GM12878 (cell line): ENCODE measurements around the gene MAPKBP1.

Experiments used
- CBX3 ChIP-seq: fragments of 200-600 bp; sonication (generic); IDR thresholded peaks from 2 replicates; pipeline ENCODE4 v1.6.1; 2016; ENCODE audit warnings: low read depth, borderline replicate concordance
- CTCF ChIP-seq, 3 experiments: IDR thresholded peaks in 2 of 3; conservative IDR thresholded peaks in 1 of 3; 2 replicates each; pipeline ENCODE4 v1.5.1; 2011; ENCODE audit warnings: low read depth in 3 of 3, low read length in 3 of 3, mild to moderate bottlenecking in 3 of 3, control low read depth in 2 of 3, moderate library complexity in 2 of 3, inconsistent platforms in 1 of 3, mixed read lengths in 1 of 3; ENCODE audit not compliant: control insufficient read depth in 2 of 3, insufficient read depth in 1 of 3; ENCODE audit errors: extremely low read depth in 1 of 3
- E4F1 ChIP-seq: fragments of 450-650 bp; IDR thresholded peaks from 2 replicates; pipeline ENCODE4 v1.6.1; 2018; ENCODE audit warnings: borderline replicate concordance, mild to moderate bottlenecking; ENCODE audit not compliant: partially characterized antibody
- EZH2 ChIP-seq: IDR thresholded peaks from 2 replicates; pipeline ENCODE4 v1.6.1; 2012; ENCODE audit warnings: low read depth, mild to moderate bottlenecking, control low read depth, inconsistent platforms, low read length, borderline replicate concordance; ENCODE audit not compliant: control insufficient read depth
- KDM1A ChIP-seq: fragments of 200-600 bp; sonication (generic); IDR thresholded peaks from 2 replicates; pipeline ENCODE4 v1.6.1; 2016; ENCODE audit warnings: borderline replicate concordance
- MAX ChIP-seq: IDR thresholded peaks from 2 replicates; pipeline ENCODE4 v1.6.1; 2012; ENCODE audit warnings: low read depth, low read length, improper control_type of control experiment
- NFYB ChIP-seq: IDR thresholded peaks from 2 replicates; pipeline ENCODE4 v1.6.1; 2011; ENCODE audit warnings: low read depth, mild to moderate bottlenecking, low read length, improper control_type of control experiment, moderate library complexity; ENCODE audit not compliant: insufficient read depth
- POLR2AphosphoS5 ChIP-seq: IDR thresholded peaks from 2 replicates; pipeline ENCODE4 v1.6.1; 2011; ENCODE audit warnings: mild to moderate bottlenecking, low read length, inconsistent platforms
- TBL1XR1 ChIP-seq: IDR thresholded peaks from 2 replicates; pipeline ENCODE4 v1.6.1; 2012; ENCODE audit warnings: low read depth, low read length, improper control_type of control experiment
- ZBTB11 ChIP-seq: fragments of 450-650 bp; formaldehyde crosslinking; IDR thresholded peaks from 2 replicates; pipeline ENCODE4 v1.5.0; 2022; ENCODE audit warnings: mild to moderate bottlenecking, missing genetic modification characterization
- ZNF207 ChIP-seq: fragments of 450-650 bp; IDR thresholded peaks from 2 replicates; pipeline ENCODE4 v1.6.1; 2014; ENCODE audit warnings: antibody characterized with exemption, mild to moderate bottlenecking, borderline replicate concordance
- ZZZ3 ChIP-seq: IDR thresholded peaks from 2 replicates; pipeline ENCODE4 v1.6.1; 2011; ENCODE audit warnings: low read depth; ENCODE audit not compliant: control insufficient read depth, insufficient read length
- TF ChIP-seq, protein P1 (sequence below): fragments of 150-350 bp; IDR thresholded peaks from 2 replicates; pipeline ENCODE4 v1.6.1; 2016; ENCODE audit warnings: low read depth, low read length

DNA sequence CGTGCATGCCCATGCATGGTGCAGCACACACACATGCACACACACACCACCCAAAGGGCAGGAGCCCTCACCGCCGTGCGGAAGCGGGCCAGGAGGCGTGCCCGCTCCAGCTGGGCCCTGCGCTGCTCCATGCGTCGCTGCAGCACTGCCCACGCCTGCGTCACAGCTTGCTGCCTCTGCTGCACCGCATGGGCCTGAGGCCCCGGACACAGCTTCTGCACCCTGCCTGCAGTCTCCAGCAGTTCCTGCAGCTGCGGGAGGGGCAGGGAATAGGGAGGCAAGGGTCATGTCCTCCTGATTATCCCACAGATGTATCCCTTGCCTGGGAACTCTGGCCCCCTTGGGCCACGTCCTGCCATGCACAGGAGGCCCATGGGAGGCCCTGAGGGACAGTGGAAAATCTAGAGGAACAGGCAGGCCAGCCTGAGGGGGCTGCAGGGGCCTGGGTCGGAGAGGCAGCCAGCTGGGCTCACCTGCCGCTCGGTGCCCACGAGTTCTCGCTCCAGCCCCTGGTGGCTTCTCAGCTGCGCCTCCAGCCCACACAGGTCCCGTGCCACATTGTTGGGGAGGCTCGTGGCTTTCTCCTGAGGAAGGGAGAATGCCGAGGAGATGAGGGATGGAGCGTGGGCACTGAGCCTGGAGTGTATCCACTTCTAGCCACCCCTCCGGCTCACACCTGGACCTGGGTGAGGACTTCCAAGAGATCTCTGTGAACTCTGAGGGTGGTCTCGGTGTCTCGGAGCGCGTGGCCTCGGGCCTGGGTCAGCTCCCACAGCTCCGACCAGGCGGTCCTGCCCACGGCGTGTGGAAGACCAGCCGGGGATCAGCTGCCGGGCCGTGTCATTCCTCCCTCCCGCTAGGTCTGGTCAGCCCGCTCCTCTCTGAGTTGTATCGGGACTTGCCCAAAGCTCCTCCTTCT is 95.7 kb downstream of the MAPKBP1 start:
- TF ChIP-seq CBX3 (no peak), E4F1 (no peak), KDM1A (no peak), TBL1XR1 (no peak), POLR2AphosphoS5 (no peak), NFYB (no peak), ZNF207 (no peak), ZBTB11 (CRISPR knock-in tag) (no peak), CTCF (IDR thresholded peaks at IDR 0.05 in 2 of 3, conservative IDR thresholded peaks at IDR 0.05 in 1 of 3; ENCODE audit: control insufficient read depth in 2 of 3, extremely low read depth in 1 of 3, insufficient read depth in 1 of 3, low read depth in 3 of 3, low read length in 3 of 3) (no peak), MAX (no peak), EZH2 (no peak), ZZZ3 (no peak)
- TF ChIP-seq, protein P1, sequence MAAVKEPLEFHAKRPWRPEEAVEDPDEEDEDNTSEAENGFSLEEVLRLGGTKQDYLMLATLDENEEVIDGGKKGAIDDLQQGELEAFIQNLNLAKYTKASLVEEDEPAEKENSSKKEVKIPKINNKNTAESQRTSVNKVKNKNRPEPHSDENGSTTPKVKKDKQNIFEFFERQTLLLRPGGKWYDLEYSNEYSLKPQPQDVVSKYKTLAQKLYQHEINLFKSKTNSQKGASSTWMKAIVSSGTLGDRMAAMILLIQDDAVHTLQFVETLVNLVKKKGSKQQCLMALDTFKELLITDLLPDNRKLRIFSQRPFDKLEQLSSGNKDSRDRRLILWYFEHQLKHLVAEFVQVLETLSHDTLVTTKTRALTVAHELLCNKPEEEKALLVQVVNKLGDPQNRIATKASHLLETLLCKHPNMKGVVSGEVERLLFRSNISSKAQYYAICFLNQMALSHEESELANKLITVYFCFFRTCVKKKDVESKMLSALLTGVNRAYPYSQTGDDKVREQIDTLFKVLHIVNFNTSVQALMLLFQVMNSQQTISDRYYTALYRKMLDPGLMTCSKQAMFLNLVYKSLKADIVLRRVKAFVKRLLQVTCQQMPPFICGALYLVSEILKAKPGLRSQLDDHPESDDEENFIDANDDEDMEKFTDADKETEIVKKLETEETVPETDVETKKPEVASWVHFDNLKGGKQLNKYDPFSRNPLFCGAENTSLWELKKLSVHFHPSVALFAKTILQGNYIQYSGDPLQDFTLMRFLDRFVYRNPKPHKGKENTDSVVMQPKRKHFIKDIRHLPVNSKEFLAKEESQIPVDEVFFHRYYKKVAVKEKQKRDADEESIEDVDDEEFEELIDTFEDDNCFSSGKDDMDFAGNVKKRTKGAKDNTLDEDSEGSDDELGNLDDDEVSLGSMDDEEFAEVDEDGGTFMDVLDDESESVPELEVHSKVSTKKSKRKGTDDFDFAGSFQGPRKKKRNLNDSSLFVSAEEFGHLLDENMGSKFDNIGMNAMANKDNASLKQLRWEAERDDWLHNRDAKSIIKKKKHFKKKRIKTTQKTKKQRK, result no peak
